Nephron (organoid): Measurements from ENCODE around the gene PRTFDC1.

ENCODE experiments used
- H3K27ac Mint-ChIP-seq, 3 experiments: 2 replicates each; pipeline ENCODE4 v1.8.0; 2020; ENCODE audit warnings: mixed read lengths in 3 of 3, mild to moderate bottlenecking in 2 of 3, moderate library complexity in 1 of 3
- H3K27me3 Mint-ChIP-seq: 2 replicates; pipeline ENCODE4 v1.8.0; 2021; ENCODE audit warnings: low read depth, mild to moderate bottlenecking, moderate library complexity, mixed read lengths
- H3K36me3 Mint-ChIP-seq: 2 replicates; pipeline ENCODE4 v1.8.0; 2020; ENCODE audit warnings: low read depth, mixed read lengths
- H3K4me1 Mint-ChIP-seq: 2 replicates; pipeline ENCODE4 v1.8.0; 2020; ENCODE audit warnings: mixed read lengths
- H3K4me3 Mint-ChIP-seq, 3 experiments: 2 replicates each; pipeline ENCODE4 v1.8.0; 2020; ENCODE audit warnings: mild to moderate bottlenecking in 3 of 3, mixed read lengths in 3 of 3, moderate library complexity in 2 of 3
- H3K9me3 Mint-ChIP-seq: 2 replicates; pipeline ENCODE4 v1.8.0; 2020; ENCODE audit warnings: mixed read lengths
- TF ChIP-seq, protein P1 (sequence below), 3 experiments: fragments of 200-600 bp; sonication (generic); IDR thresholded peaks; one replicate each; pipeline ENCODE4 v1.5.0; 2021; ENCODE audit warnings: antibody characterized with exemption in 3 of 3; ENCODE audit not compliant: unreplicated experiment in 3 of 3

Gene PRTFDC1

DNA sequence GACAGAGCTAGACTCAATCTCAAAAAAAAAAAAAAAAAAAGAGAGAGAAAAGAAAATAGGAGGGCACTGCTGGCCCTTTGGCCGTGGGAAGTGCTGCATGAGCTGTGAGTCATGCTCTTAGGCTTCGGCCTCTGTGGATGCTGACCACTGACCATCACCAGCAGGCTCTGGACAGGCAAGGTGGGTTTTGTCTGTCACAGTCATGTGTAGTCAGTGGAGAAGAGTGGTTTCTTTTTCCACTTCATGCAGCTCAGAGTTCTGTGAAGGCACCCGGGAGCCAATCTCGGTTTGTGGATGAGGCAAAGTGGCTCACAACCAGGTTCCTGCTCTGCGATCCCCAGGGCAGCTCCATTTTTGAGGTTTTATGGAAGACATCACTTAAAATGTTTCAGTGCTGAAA, 58.1 kb downstream of the PRTFDC1 start:
- H3K27me3 Mint-ChIP-seq = no peaks in the 10 kb centered on the region
- H3K4me3 Mint-ChIP-seq = no peak overlapping the region
- H3K27ac Mint-ChIP-seq = no peak overlapping the region
- no peaks in the 10 kb centered on the region for H3K9me3 Mint-ChIP-seq
- peaks cover 5% of the 10 kb centered on the region for H3K36me3 Mint-ChIP-seq
- TF ChIP-seq, protein P1, sequence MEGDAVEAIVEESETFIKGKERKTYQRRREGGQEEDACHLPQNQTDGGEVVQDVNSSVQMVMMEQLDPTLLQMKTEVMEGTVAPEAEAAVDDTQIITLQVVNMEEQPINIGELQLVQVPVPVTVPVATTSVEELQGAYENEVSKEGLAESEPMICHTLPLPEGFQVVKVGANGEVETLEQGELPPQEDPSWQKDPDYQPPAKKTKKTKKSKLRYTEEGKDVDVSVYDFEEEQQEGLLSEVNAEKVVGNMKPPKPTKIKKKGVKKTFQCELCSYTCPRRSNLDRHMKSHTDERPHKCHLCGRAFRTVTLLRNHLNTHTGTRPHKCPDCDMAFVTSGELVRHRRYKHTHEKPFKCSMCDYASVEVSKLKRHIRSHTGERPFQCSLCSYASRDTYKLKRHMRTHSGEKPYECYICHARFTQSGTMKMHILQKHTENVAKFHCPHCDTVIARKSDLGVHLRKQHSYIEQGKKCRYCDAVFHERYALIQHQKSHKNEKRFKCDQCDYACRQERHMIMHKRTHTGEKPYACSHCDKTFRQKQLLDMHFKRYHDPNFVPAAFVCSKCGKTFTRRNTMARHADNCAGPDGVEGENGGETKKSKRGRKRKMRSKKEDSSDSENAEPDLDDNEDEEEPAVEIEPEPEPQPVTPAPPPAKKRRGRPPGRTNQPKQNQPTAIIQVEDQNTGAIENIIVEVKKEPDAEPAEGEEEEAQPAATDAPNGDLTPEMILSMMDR (IDR thresholded peaks at IDR 0.05; ENCODE audit: unreplicated experiment in 3 of 3) = no peak
- peaks cover 7% of the 10 kb centered on the region for H3K4me1 Mint-ChIP-seq

DNA sequence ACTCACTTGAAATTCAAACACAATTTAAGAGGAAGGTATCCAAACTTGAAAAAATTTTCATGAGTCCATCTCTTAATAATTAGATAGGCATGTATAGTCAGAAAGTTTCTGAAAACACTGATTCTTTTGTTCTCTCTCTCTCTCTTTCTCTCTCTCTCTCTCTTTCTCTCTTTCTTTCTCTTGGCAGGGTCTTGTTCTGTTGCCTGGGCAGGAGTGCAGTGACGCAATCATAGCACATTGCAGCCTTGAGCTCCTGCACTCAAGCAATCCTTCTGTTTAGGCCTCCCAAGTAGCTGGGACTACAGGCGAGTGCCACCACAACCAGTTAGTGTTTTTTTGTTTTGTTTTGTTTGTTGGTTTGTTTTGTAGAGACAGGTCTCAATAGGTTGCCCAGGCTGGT, 59.3 kb downstream of the PRTFDC1 start:
- Mint-ChIP-seq H3K4me1 (peaks cover 10% of the 10 kb centered on the region), H3K27ac (no peak overlapping the region), H3K4me3 (no peak overlapping the region), H3K9me3 (no peaks in the 10 kb centered on the region), H3K27me3 (no peaks in the 10 kb centered on the region), H3K36me3 (peaks cover 5% of the 10 kb centered on the region)
- TF ChIP-seq, protein P1 (IDR thresholded peaks at IDR 0.05; ENCODE audit: unreplicated experiment in 3 of 3) = no peak

DNA sequence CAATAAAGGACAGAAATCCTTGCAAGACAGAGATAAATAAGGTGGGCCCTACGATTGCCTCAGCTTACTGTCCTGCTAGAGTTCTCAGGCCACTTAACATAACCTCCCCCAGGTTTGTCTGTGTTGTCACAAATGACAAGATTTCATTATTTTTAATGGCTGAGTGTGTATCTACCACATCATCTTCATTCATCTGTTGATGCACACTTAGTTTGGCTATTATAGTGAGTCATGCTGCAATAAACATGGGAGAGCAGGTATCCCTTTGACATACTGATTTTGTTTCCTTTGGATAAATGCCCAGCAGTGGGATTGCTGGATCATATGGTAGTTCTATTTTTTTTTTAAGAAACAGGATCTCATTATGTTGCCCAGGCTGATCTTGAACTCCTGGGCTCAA, 60.6 kb downstream of the PRTFDC1 start:
- peaks cover 10% of the 10 kb centered on the region for H3K4me1 Mint-ChIP-seq
- no peaks in the 10 kb centered on the region for H3K9me3 Mint-ChIP-seq
- peaks cover 5% of the 10 kb centered on the region for H3K36me3 Mint-ChIP-seq
- H3K27ac Mint-ChIP-seq = no peak overlapping the region
- H3K4me3 Mint-ChIP-seq = no peak overlapping the region
- no peaks in the 10 kb centered on the region for H3K27me3 Mint-ChIP-seq
- TF ChIP-seq, protein P1 (IDR thresholded peaks at IDR 0.05; ENCODE audit: unreplicated experiment in 3 of 3) = no peak

DNA sequence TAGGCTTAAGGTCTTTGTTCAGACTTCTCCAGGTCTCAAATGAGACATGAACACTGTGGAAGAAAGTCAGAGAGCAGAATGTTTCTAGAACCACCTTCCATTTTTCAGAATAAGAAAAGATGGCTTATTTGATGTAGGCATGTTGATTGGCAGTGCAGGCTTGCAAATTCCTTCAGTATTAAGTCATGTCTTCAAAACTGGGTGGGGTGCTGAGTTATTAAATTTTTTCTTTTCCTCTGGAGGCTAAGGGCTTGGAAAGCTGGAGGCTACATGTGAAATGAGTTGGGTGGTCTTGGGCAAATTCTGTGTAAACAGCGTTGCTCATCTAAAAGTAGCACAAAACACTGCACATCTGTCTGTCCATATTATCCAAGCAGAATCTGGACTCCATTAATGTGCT, 62.8 kb downstream of the PRTFDC1 start:
- Mint-ChIP-seq H3K27ac (no peak overlapping the region), H3K27me3 (no peaks in the 10 kb centered on the region), H3K36me3 (peaks cover 3% of the 10 kb centered on the region), H3K4me1 (peaks cover 10% of the 10 kb centered on the region), H3K4me3 (no peak overlapping the region), H3K9me3 (no peaks in the 10 kb centered on the region)
- TF ChIP-seq, protein P1 (IDR thresholded peaks at IDR 0.05; ENCODE audit: unreplicated experiment in 3 of 3) = no peak

DNA sequence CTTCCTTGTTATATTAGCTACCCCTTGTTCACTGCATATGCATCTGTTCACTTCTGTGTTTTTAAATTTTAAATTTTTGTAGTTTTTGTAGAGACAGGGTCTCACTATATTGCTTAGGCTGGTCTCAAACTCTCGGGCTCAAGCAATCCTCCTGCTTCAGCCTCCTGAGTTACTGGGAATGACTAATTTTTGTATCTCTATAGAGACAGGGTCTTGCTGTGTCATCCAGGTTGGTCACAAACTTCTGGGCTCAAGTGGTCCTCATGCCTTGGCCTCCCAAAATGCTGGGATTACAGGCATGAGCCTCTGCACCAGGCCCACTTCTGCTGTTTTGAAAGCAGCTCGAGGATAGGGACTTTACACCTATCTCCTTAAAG, 64.6 kb downstream of the PRTFDC1 start:
- Mint-ChIP-seq H3K27me3 (no peaks in the 10 kb centered on the region), H3K36me3 (no peaks in the 10 kb centered on the region), H3K27ac (no peak overlapping the region), H3K4me3 (no peak overlapping the region), H3K4me1 (peaks cover 10% of the 10 kb centered on the region), H3K9me3 (no peaks in the 10 kb centered on the region)
- TF ChIP-seq, protein P1 (IDR thresholded peaks at IDR 0.05; ENCODE audit: unreplicated experiment in 3 of 3) = no peak

DNA sequence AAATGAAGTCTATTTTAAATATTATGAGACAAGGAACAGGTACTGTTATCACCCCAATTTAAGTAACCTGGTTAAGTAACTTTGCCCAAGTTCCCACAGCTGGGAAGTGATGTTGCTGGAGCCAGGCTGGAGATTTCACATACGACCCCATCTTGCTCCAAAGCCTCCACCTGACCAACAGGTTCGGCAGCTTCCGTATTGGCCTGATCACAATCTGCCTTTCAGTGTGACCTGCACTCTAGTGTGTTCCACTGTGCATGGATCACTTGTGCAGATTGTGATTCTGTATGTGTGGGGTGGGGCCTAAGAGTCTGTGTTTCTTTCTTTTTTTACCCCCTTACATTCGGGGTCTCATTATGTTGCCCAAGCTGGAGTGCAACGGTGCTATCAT, 66.1 kb downstream of the PRTFDC1 start:
- H3K9me3 Mint-ChIP-seq = no peaks in the 10 kb centered on the region
- no peak overlapping the region for H3K27ac Mint-ChIP-seq
- no peak overlapping the region for H3K4me3 Mint-ChIP-seq
- no peaks in the 10 kb centered on the region for H3K36me3 Mint-ChIP-seq
- TF ChIP-seq, protein P1 (IDR thresholded peaks at IDR 0.05; ENCODE audit: unreplicated experiment in 3 of 3) = no peak
- H3K4me1 Mint-ChIP-seq = peaks cover 10% of the 10 kb centered on the region
- no peaks in the 10 kb centered on the region for H3K27me3 Mint-ChIP-seq
